Measurements from ENCODE around the gene FGF18. TPM values are rescaled to one million over a fixed set of nuclear protein-coding genes. Genes with fewer than 3 reads are reported as not detected.

Gene FGF18
- total and polyA plus RNA-seq, 9 of the 15 experiments (the other 6 are each of a cell fraction or from before 2014, with no cell fraction given): 0.05 to 0.18 (median 0.11) TPM; not detected in 6

GRCh38 chr5:171450423-171451331 lies 31.2 kb downstream of the FGF18 start (continued):
- TF ChIP-seq E2F6 (IDR thresholded peaks at IDR 0.05; ENCODE audit: borderline replicate concordance in 1 of 2, extremely low read depth in 1 of 2, insufficient read depth in 1 of 2, insufficient read length in 1 of 2, low read depth in 1 of 2, low read length in 1 of 2, poor library complexity in 1 of 2, severe bottlenecking in 1 of 2) (no peak), SMAD1 (IDR thresholded peaks at IDR 0.05; ENCODE audit: low read depth, low read length, partially characterized antibody) (no peak), ILK (tag; IDR thresholded peaks at IDR 0.05; ENCODE audit: borderline replicate concordance, low read depth) (no peak), SPI1 (IDR thresholded peaks at IDR 0.05; ENCODE audit: borderline replicate concordance, low read depth, low read length) (no peak), NKRF (IDR thresholded peaks at IDR 0.05; ENCODE audit: borderline replicate concordance) (no peak), NBN (IDR thresholded peaks at IDR 0.05; ENCODE audit: low read depth) (no peak), VEZF1 (CRISPR knock-in tag; IDR thresholded peaks at IDR 0.05) (peak; percentile 69), XRCC5 (IDR thresholded peaks at IDR 0.05; ENCODE audit: low read depth, low read length) (no peak), ZNF586 (CRISPR knock-in tag; conservative IDR thresholded peaks at IDR 0.05) (no peak), SMARCA4 (IDR thresholded peaks at IDR 0.05) (no peak), CREM (IDR thresholded peaks at IDR 0.05; ENCODE audit: low read depth) (0 out of 2 replicates have a peak, but pooled peaks have one; percentile 11), BRCA1 (IDR thresholded peaks at IDR 0.05) (no peak), BRCA1 (CRISPR knock-in tag; IDR thresholded peaks at IDR 0.05) (no peak), SAFB2 (IDR thresholded peaks at IDR 0.05; ENCODE audit: borderline replicate concordance, low read depth, low read length, severe bottlenecking) (no peak), TFAP4 (CRISPR knock-in tag; IDR thresholded peaks at IDR 0.05; ENCODE audit: borderline replicate concordance) (no peak), MCM7 (IDR thresholded peaks at IDR 0.05) (no peak), MXI1 (IDR thresholded peaks at IDR 0.05; ENCODE audit: low read depth, low read length) (no peak), ZNF431 (CRISPR knock-in tag; IDR thresholded peaks at IDR 0.05) (no peak), ZNF644 (tag; IDR thresholded peaks at IDR 0.05; ENCODE audit: low read depth) (no peak)
- TF ChIP-seq, protein P1, sequence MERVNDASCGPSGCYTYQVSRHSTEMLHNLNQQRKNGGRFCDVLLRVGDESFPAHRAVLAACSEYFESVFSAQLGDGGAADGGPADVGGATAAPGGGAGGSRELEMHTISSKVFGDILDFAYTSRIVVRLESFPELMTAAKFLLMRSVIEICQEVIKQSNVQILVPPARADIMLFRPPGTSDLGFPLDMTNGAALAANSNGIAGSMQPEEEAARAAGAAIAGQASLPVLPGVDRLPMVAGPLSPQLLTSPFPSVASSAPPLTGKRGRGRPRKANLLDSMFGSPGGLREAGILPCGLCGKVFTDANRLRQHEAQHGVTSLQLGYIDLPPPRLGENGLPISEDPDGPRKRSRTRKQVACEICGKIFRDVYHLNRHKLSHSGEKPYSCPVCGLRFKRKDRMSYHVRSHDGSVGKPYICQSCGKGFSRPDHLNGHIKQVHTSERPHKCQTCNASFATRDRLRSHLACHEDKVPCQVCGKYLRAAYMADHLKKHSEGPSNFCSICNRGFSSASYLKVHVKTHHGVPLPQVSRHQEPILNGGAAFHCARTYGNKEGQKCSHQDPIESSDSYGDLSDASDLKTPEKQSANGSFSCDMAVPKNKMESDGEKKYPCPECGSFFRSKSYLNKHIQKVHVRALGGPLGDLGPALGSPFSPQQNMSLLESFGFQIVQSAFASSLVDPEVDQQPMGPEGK (CRISPR knock-in tag; IDR thresholded peaks at IDR 0.05; ENCODE audit: borderline replicate concordance): no peak
